ENCODE measurements around the gene RPUSD3. TPM values are rescaled to one million over a fixed set of nuclear protein-coding genes. Genes with fewer than 3 reads are reported as not detected.

Gene RPUSD3
- total RNA-seq, 1 donor from 2014 or later = 25.6 TPM

DNA sequence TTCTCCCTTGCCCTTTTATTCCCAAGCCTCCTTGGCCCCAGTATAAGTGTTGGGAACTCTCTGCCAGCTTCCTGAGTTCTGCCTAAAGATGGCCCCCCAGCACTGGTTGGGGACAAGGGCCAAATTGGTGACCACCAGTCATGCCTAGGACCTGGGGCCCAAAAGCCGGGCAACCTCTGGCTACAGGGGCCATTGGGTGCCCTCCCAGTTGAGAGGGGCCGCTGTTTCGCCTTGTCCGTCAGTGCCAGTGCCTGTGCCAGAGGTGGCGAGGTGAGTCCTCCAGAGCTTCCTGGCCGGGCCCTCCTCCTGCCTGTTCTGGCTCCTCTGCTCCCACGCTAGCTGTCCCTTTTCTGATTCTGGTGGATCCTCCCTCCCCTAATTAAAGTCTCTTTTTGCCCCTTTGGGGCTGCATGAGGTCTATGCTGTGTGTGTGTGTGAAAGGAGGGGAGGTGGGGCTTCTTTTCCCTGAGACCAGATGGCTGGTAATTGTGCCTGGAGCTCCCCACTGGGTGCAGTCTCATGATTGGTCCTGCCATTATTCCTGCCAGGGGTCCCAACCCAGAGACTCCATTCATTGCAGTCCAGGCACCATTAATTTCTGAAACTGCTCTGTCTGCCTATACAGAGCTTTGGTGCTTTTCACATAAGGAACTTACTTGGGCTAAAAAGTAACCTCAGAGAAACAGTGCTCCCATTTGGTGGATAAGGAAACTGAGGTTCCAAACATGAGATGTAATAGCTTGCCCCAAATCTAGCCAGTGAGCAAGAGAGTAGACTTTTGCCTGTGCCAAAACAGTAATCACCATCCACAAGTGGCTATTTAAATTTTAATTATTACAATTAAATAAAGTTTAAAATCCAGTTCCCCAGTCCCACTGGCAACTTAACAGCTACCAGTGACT is 36.9 kb downstream of the RPUSD3 start:
- no peak for DNase-seq (ENCODE audit: low spot score)

GRCh38 chr3:9806137-9806536 is 37.7 kb downstream of the RPUSD3 start:
- DNase-seq (ENCODE audit: low spot score) = no peak

DNA sequence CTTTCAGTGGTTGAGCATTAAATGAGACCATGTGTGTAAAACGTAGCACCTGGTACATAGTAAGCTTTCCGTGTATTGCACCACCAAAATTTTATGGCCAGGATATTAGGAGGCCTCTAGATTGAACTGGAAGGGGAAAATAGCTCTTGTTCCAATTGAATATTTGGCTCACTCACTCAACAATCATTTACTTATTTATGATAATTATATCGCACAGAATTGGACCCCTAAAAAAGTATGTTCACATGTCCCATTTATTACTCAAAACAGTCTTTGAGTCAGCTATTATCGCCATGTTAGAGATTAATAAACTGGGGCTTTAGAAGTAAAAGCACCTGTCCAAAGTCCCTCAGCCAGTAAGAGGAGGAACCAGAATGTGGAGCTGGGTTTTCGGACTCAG is 38.8 kb downstream of the RPUSD3 start:
- no peak for DNase-seq (ENCODE audit: low spot score)

- DNase-seq (ENCODE audit: low spot score) = no peak
These were observed 40.3 kb downstream of the RPUSD3 start for GRCh38 chr3:9803494-9803893.

- no peak for DNase-seq (ENCODE audit: low spot score)
These were observed 43.3 kb downstream of the RPUSD3 start for GRCh38 chr3:9800529-9800928.

DNA sequence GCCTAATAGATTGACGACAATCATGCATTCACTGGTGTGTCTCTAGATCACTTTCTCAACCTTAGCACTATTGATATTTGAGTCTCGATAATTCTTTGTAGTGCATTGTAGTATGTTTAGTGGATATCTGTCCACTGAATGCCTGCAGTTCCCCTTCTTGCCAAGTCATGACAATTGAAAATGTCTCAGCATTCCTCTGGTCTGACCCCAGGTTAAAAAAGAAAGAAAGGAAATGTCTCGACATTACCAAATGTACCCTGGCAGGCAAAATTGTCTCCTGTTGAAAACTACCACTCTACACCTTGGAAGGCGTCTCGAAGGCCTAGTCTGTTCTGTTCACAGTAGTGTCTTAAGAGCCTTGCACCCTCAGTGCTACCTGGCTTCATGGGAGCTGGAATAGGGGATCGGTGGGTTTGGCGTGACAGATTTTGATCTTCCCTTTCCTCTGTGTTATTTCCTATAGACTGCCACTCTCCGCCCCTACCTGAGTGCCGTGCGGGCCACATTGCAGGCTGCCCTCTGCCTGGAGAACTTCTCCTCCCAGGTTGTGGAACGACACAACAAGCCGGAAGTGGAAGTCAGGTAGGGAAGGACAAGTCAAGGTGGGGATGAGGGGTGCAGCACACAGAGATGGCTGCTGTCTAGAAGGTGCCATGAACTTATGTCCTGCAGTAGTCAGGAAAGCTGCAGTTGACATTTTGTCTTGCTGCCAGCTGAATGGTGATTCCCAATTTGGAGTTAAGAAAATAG is 46.4 kb downstream of the RPUSD3 start:
- no peak for DNase-seq (ENCODE audit: low spot score)

GRCh38 chr3:9795207-9795606 is 48.6 kb downstream of the RPUSD3 start:
- DNase-seq (ENCODE audit: low spot score) = no peak

GRCh38 chr3:9794400-9794799 is 49.4 kb downstream of the RPUSD3 start:
- DNase-seq (ENCODE audit: low spot score) = no peak

DNA sequence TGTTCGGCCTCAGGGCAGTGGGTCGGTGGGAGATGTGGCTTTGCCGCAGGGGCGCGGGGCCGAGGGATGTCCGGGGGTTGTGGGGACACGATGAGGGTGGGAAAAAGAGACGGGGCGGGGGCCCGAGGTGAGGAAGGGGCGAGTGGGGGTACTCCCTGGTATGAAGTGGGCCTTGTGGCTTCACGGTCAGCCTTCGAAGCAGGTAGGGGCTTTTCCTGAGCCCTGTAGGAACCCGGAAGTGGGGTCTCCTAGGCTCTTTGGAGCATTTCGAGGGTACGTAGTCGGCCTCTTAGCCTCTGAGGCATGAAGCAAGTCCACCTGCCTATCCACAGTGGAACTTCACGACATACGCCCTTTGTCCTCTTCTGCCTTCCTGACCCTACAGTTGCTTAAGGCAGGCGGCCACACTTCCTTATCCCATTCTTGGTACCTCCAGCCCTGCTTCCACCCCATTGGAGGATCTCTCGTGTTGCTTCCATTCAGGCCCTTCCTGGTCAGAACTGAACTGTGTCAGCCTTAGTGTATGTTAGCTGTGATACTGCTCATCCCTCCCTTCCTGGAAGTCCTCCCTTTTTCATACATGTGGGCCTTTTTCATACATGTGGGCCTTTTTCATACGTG is 50.5 kb downstream of the RPUSD3 start:
- DNase-seq (ENCODE audit: low spot score) = peak; percentile 96

- DNase-seq (ENCODE audit: low spot score) = peak; percentile 96
These were observed 51.2 kb downstream of the RPUSD3 start, which contains the start of the genes ARPC4 and TADA3 for GRCh38 chr3:9792405-9793160. TSS of gene ARPC4 (plus strand) at chr3:9793082. CDS start at chr3:9793122, 40 bp downstream. TSS of gene TADA3 (minus strand) at chr3:9792473. CDS start at chr3:9791466, 1,007 bp downstream.

DNA sequence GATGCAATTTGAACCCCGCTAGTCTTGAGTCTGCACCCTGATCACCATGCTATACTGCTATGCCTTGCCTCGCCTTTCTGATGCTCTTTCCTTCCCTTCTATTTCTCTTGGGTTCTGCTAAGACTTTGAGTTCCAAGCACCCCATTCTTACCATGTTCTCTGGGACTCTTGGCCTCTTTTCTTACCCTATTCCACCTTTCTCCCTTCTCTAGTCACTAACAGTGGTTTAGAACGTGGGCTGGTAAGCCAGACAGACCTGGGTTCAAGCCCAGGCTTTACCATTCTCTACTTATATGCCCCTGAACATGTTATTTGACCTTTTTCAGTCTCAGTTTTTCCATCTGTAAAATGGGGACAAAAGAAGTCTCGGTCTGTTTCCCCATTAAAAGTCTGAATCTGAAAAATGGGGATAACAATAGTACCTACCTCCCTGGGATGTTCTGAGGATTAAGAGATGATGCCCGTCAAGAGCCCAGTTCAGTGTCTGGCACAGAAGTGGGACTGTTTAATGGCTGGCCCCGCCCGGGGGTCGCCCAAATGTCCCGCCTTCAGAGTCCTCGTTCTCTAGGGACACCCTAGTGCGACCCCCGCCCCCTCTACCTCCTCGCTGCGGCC is 51.9 kb downstream of the RPUSD3 start:
- DNase-seq (ENCODE audit: low spot score) = no peak

DNA sequence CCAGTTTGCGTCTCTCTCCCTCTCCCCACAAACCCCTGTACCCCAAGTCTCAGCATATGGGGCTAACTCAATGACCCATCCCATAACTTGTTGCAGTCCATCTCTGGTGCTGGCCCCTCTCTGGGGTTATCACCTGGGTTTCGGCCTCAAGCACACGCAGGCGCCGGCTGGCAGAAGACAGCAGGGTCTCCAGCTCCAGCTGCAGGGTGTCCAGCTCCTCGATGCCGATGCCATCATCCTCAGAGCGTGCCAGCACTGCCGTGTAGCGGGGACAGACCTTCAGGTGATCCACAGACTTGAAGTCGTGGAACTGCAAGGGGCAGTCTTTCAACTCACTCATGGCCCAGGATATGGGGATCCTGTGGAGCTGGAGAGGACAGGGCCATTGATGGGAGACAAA is 52.7 kb downstream of the RPUSD3 start:
- no peak for DNase-seq (ENCODE audit: low spot score)

Other genes starting within 250 kb of the RPUSD3 start
- 32.5 TPM for gene MTMR14, start 194.5 kb downstream of the RPUSD3 start, total RNA-seq
- gene CPNE9, start 140.2 kb downstream of the RPUSD3 start, total RNA-seq = not detected
- 18.7 TPM for gene BRPF1, start 112.3 kb downstream of the RPUSD3 start, total RNA-seq
- gene OGG1, start 94.1 kb downstream of the RPUSD3 start, total RNA-seq = 14.4 TPM
- 98.6 TPM for gene CAMK1, start 74.1 kb downstream of the RPUSD3 start, total RNA-seq
- gene TADA3, start 51.5 kb downstream of the RPUSD3 start, total RNA-seq = 40.4 TPM
- gene ARPC4, start 50.9 kb downstream of the RPUSD3 start, total RNA-seq = 151 TPM
- gene TTLL3, start 33.7 kb downstream of the RPUSD3 start, total RNA-seq = 31.0 TPM
- gene CIDEC, start 36.2 kb upstream of the RPUSD3 start, total RNA-seq = 880 TPM
- gene JAGN1, start 46.6 kb upstream of the RPUSD3 start, total RNA-seq = 49.8 TPM
- gene IL17RE, start 58.8 kb upstream of the RPUSD3 start, total RNA-seq = 20.2 TPM
- gene IL17RC, start 73.1 kb upstream of the RPUSD3 start, total RNA-seq = 28.8 TPM
- 24.8 TPM for gene CRELD1, start 89.8 kb upstream of the RPUSD3 start, total RNA-seq
- gene PRRT3, start 108.4 kb upstream of the RPUSD3 start, total RNA-seq = 1.6 TPM
- 143 TPM for gene EMC3, start 142.8 kb upstream of the RPUSD3 start, total RNA-seq
- gene FANCD2, start 182.4 kb upstream of the RPUSD3 start, total RNA-seq = 2.8 TPM

Data from mesenteric fat pad (tissue), 1 donor.